Measurements from ENCODE around the gene JADE1. TPM values are rescaled to one million over a fixed set of nuclear protein-coding genes. Genes with fewer than 3 reads are reported as not detected.

JADE1 gene
- total and polyA plus RNA-seq, 9 of the 15 experiments (the other 6 are each of a cell fraction or from before 2014, with no cell fraction given) = 8.3 to 37.9 (median 24.4) TPM

GRCh38 chr4:128809477-128810330, at the start of gene JADE1 (continued):
- TF ChIP-seq ZNF512 (tag; IDR thresholded peaks at IDR 0.05) (no peak), ZNF561 (CRISPR knock-in tag; conservative IDR thresholded peaks at IDR 0.05) (no peak), ELF1 (tag; IDR thresholded peaks at IDR 0.05) (peak; percentile 12; the same call in 1 of the 2 replicates), SRSF7 (optimal IDR thresholded peaks at IDR 0.05; ENCODE audit: low read depth, low read length) (no peak), HINFP (tag; conservative IDR thresholded peaks at IDR 0.05; ENCODE audit: low read depth) (no peak), ARID2 (IDR thresholded peaks at IDR 0.05) (no peak), MAX (CRISPR knock-in tag; IDR thresholded peaks at IDR 0.05) (peak; percentile 70), ZNF584 (CRISPR knock-in tag; IDR thresholded peaks at IDR 0.05; ENCODE audit: low read depth) (no peak), TBL1XR1 (IDR thresholded peaks at IDR 0.05; ENCODE audit: low read length in 2 of 2) (peak; percentile 46 to 54; a peak in 1 of 4 replicates), ARNT (IDR thresholded peaks at IDR 0.05) (0 out of 4 replicates have a peak, but pooled peaks of 1 of the 2 experiments have one; percentile 17), DMBX1 (CRISPR knock-in tag; IDR thresholded peaks at IDR 0.05; ENCODE audit: borderline replicate concordance) (no peak), ZBTB40 (IDR thresholded peaks at IDR 0.05) (no peak), ZBTB40 (CRISPR knock-in tag; IDR thresholded peaks at IDR 0.05) (no peak), HMGN3 (IDR thresholded peaks at IDR 0.05; ENCODE audit: borderline replicate concordance, extremely low read depth, insufficient read length, low read depth, low read length) (peak; percentile 87)

Data from K562 (cell line).